Measurements from ENCODE around the gene PARL. TPM values are rescaled to one million over a fixed set of nuclear protein-coding genes. Genes with fewer than 3 reads are reported as not detected.

Gene PARL
- total and polyA plus RNA-seq, 9 of the 15 experiments (the other 6 are each of a cell fraction or from before 2014, with no cell fraction given): 39.5 to 82.4 (median 57.4) TPM

GRCh38 chr3:183884427-183885296 is at the start of gene PARL (continued):
- TF ChIP-seq ATF6 (CRISPR knock-in tag; IDR thresholded peaks at IDR 0.05) (peak; percentile 65; the same call in 1 of the 2 replicates), ZNF436 (CRISPR knock-in tag; IDR thresholded peaks at IDR 0.05) (no peak), NEUROD1 (IDR thresholded peaks at IDR 0.05; ENCODE audit: borderline replicate concordance, low read depth, low read length, partially characterized antibody) (no peak), XRCC5 (IDR thresholded peaks at IDR 0.05; ENCODE audit: low read depth, low read length) (peak; percentile 97), RBM34 (IDR thresholded peaks at IDR 0.05; ENCODE audit: borderline replicate concordance, insufficient read depth, low read length) (no peak), BRF1 (IDR thresholded peaks at IDR 0.05; ENCODE audit: borderline replicate concordance, extremely low read depth, insufficient read length) (no peak), ZHX1 (conservative IDR thresholded peaks at IDR 0.05; ENCODE audit: low read length) (0 out of 2 replicates have a peak, but pooled peaks have one; percentile 46), ZBTB17 (CRISPR knock-in tag; IDR thresholded peaks at IDR 0.05) (peak; percentile 73; the same call in 1 of the 2 replicates), POLR3A (IDR thresholded peaks at IDR 0.05; ENCODE audit: borderline replicate concordance, extremely low read depth, insufficient read depth, insufficient read length) (no peak), BHLHE40 (IDR thresholded peaks at IDR 0.05; ENCODE audit: low read length) (peak; percentile 72), NFIC (IDR thresholded peaks at IDR 0.05) (peak; percentile 58), NCOA2 (IDR thresholded peaks at IDR 0.05; ENCODE audit: partially characterized antibody in 2 of 2) (no peak), U2AF2 (optimal IDR thresholded peaks at IDR 0.05; ENCODE audit: low read depth, low read length) (no peak), IFI16 (CRISPR knock-in tag; IDR thresholded peaks at IDR 0.05) (no peak), GATA2 (CRISPR knock-in tag; IDR thresholded peaks at IDR 0.05) (no peak), PHF20 (IDR thresholded peaks at IDR 0.05; ENCODE audit: partially characterized antibody) (peak; percentile 94), OTX1 (CRISPR knock-in tag; IDR thresholded peaks at IDR 0.05) (peak; percentile 78), L3MBTL2 (IDR thresholded peaks at IDR 0.05) (peak; percentile 77), ZNF165 (CRISPR knock-in tag; IDR thresholded peaks at IDR 0.05; ENCODE audit: borderline replicate concordance) (no peak)
